SK-N-SH treated with all-trans-retinoic acid at 6 μM for 48 hours (cell line): ENCODE results near the gene CCL25.

ENCODE experiments used
- ARNTL ChIP-seq: fragments of 450-650 bp; formaldehyde crosslinking; IDR thresholded peaks from 2 replicates; pipeline ENCODE4 v1.5.0; 2020; ENCODE audit warnings: low read depth, mild to moderate bottlenecking, moderate library complexity, borderline replicate concordance
- ISL1 ChIP-seq: fragments of 250-450 bp; sonication (Bioruptor Pico); IDR thresholded peaks from 2 replicates; pipeline ENCODE4 v2.1.2; 2022; ENCODE audit warnings: mild to moderate bottlenecking, moderate library complexity
- SNAI2 ChIP-seq: fragments of 250-450 bp; sonication (Bioruptor Pico); IDR thresholded peaks from 2 replicates; pipeline ENCODE4 v1.5.0; 2020; ENCODE audit warnings: mild to moderate bottlenecking, moderate library complexity
- TCF4 ChIP-seq: fragments of 250-450 bp; sonication (Bioruptor Pico); IDR thresholded peaks from 2 replicates; pipeline ENCODE4 v1.8.0; 2021; ENCODE audit warnings: mild to moderate bottlenecking, moderate library complexity, borderline replicate concordance
- ZC3H10 ChIP-seq: fragments of 250-450 bp; sonication (Bioruptor Pico); IDR thresholded peaks from 2 replicates; pipeline ENCODE4 v1.5.1; 2021; ENCODE audit warnings: mild to moderate bottlenecking, moderate library complexity
- ZNF565 ChIP-seq: fragments of 450-650 bp; formaldehyde crosslinking; conservative IDR thresholded peaks from 2 replicates; pipeline ENCODE4 v1.5.0; 2020; ENCODE audit warnings: low read depth, mild to moderate bottlenecking, moderate library complexity
- ZNF8 ChIP-seq: fragments of 450-650 bp; formaldehyde crosslinking; IDR thresholded peaks from 2 replicates; pipeline ENCODE4 v1.5.0; 2020; ENCODE audit warnings: mild to moderate bottlenecking, moderate library complexity
- TF ChIP-seq, protein P1 (sequence below): fragments of 250-450 bp; sonication (Bioruptor Pico); IDR thresholded peaks from 2 replicates; pipeline ENCODE4 v1.5.1; 2021; ENCODE audit warnings: mild to moderate bottlenecking, moderate library complexity
- TF ChIP-seq, protein P2 (sequence below): fragments of 250-450 bp; sonication (Bioruptor Pico); IDR thresholded peaks from 2 replicates; pipeline ENCODE4 v1.8.0; 2020; ENCODE audit warnings: mild to moderate bottlenecking, moderate library complexity, borderline replicate concordance
- TF ChIP-seq, protein P3 (sequence below): fragments of 250-450 bp; sonication (Bioruptor Pico); IDR thresholded peaks from 2 replicates; pipeline ENCODE4 v1.5.1; 2020; ENCODE audit warnings: low read depth, mild to moderate bottlenecking, moderate library complexity

DNA sequence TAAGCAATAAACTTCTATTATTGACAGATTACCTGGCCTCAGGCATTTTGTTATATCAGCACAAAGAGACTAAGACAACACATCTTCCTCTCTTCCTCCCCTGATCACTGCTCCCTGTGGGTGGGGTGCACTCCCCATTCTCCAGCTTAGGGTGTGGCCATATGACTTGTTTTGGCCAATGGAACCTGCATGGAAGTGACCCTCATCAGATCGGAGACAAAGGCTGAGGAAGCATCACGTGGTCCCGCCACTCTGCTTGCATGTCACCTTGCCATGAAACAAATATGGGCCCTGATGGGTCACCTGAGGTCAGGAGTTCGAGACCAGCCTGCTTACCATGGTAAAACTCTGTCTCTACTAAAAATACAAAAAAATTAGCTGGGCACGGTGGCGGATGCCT lies 13.7 kb upstream of the CCL25 start:
- TF ChIP-seq SNAI2 (CRISPR knock-in tag), result no peak
- TF ChIP-seq, protein P1, sequence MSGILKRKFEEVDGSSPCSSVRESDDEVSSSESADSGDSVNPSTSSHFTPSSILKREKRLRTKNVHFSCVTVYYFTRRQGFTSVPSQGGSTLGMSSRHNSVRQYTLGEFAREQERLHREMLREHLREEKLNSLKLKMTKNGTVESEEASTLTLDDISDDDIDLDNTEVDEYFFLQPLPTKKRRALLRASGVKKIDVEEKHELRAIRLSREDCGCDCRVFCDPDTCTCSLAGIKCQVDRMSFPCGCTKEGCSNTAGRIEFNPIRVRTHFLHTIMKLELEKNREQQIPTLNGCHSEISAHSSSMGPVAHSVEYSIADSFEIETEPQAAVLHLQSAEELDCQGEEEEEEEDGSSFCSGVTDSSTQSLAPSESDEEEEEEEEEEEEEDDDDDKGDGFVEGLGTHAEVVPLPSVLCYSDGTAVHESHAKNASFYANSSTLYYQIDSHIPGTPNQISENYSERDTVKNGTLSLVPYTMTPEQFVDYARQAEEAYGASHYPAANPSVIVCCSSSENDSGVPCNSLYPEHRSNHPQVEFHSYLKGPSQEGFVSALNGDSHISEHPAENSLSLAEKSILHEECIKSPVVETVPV, result no peak
- TF ChIP-seq, protein P2, sequence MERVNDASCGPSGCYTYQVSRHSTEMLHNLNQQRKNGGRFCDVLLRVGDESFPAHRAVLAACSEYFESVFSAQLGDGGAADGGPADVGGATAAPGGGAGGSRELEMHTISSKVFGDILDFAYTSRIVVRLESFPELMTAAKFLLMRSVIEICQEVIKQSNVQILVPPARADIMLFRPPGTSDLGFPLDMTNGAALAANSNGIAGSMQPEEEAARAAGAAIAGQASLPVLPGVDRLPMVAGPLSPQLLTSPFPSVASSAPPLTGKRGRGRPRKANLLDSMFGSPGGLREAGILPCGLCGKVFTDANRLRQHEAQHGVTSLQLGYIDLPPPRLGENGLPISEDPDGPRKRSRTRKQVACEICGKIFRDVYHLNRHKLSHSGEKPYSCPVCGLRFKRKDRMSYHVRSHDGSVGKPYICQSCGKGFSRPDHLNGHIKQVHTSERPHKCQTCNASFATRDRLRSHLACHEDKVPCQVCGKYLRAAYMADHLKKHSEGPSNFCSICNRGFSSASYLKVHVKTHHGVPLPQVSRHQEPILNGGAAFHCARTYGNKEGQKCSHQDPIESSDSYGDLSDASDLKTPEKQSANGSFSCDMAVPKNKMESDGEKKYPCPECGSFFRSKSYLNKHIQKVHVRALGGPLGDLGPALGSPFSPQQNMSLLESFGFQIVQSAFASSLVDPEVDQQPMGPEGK, result no peak
- TF ChIP-seq ZNF565 (CRISPR knock-in tag), result no peak
- TF ChIP-seq, protein P3, sequence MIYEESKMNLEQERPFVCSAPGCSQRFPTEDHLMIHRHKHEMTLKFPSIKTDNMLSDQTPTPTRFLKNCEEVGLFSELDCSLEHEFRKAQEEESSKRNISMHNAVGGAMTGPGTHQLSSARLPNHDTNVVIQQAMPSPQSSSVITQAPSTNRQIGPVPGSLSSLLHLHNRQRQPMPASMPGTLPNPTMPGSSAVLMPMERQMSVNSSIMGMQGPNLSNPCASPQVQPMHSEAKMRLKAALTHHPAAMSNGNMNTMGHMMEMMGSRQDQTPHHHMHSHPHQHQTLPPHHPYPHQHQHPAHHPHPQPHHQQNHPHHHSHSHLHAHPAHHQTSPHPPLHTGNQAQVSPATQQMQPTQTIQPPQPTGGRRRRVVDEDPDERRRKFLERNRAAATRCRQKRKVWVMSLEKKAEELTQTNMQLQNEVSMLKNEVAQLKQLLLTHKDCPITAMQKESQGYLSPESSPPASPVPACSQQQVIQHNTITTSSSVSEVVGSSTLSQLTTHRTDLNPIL, result no peak
- TF ChIP-seq ZNF8, result no peak
- TF ChIP-seq ISL1 (CRISPR knock-in tag), result no peak
- no peak for TF ChIP-seq TCF4 (CRISPR knock-in tag)
- no peak for TF ChIP-seq ARNTL
- no peak for TF ChIP-seq ZC3H10 (CRISPR knock-in tag)
